Sigmoid colon (tissue), 7 donors: ENCODE results near the gene GCC2. TPM values are rescaled to one million over a fixed set of nuclear protein-coding genes. Genes with fewer than 3 reads are reported as not detected.
"Not testable (repeated sequence)": the region's sequence is repeated elsewhere in the genome, so short reads cannot be mapped to it uniquely, and the experiment has no call there.

Experiments used
- DNase-seq: peaks from one replicate; pipeline ENCODE4 v3.0.0-alpha.2; 2019
- H3K27ac ChIP-seq, 4 donors: fragments of 200-600 bp; sonication (generic); one replicate each; pipeline ENCODE4 v1.5.1; 2016 to 2019; ENCODE audit warnings: mild to moderate bottlenecking in 1 of 4
- H3K27me3 ChIP-seq, 3 donors: fragments of 200-600 bp; sonication (generic); one replicate each; pipeline ENCODE4 v1.5.1; 2019; ENCODE audit warnings: mild to moderate bottlenecking in 1 of 3
- H3K36me3 ChIP-seq, 4 donors: fragments of 200-600 bp; sonication (generic); one replicate each; pipeline ENCODE4 v1.5.1; 2016 to 2019
- H3K4me1 ChIP-seq, 4 donors: fragments of 200-600 bp; sonication (generic); one replicate each; pipeline ENCODE4 v1.5.1; 2017 to 2019
- H3K4me3 ChIP-seq, 4 donors: fragments of 200-600 bp; sonication (generic); one replicate each; pipeline ENCODE4 v1.5.1; 2017 to 2019; ENCODE audit warnings: mild to moderate bottlenecking in 2 of 4, moderate library complexity in 1 of 4
- H3K9me3 ChIP-seq, 4 donors: fragments of 200-600 bp in 3 of 4; sonication (generic) in 3 of 4; one replicate each; pipeline versions ENCODE4 v1.5.1 to v1.6.1; 2013 to 2019
- CTCF ChIP-seq, 4 experiments: fragments of 450-650 bp in 3 of 4; fragments of 200-600 bp in 1 of 4; IDR thresholded peaks; one replicate each; pipeline ENCODE4 v1.5.1; 2016 to 2019; ENCODE audit warnings: antibody characterized with exemption in 4 of 4, mild to moderate bottlenecking in 3 of 4, moderate library complexity in 2 of 4
- EP300 ChIP-seq, 4 donors: sonication (generic); formaldehyde crosslinking; IDR thresholded peaks; one replicate each; pipeline ENCODE4 v1.6.1; 2017; ENCODE audit warnings: antibody characterized with exemption in 4 of 4
- POLR2A ChIP-seq, 2 donors: fragments of 450-650 bp; IDR thresholded peaks; one replicate each; pipeline ENCODE4 v1.6.1; 2016; ENCODE audit warnings: antibody characterized with exemption in 2 of 2, mild to moderate bottlenecking in 2 of 2, moderate library complexity in 2 of 2
- POLR2AphosphoS5 ChIP-seq, 4 donors: sonication (generic); formaldehyde crosslinking; IDR thresholded peaks; one replicate each; pipeline ENCODE4 v1.6.1; 2017; ENCODE audit warnings: antibody characterized with exemption in 4 of 4
- WGBS, 2 donors: extraction: QIAGEN DNeasy Blood & Tissue Kit; methylation state at CpG; one replicate each; pipeline ENCODE4 v1.1.7; 2013; 5-methylcytosine and 5-hydroxymethylcytosine counted together
- intact Hi-C: fragments of 100-400 bp; cut with DNase I; formaldehyde crosslinking; loops from one replicate; pipeline ENCODE4 v1.15.1; 2023
- polyA plus RNA-seq, 3 donors: library from polyadenylated mRNA; stranded (reverse); fragments of 200-250 nt; gene quantifications; one replicate each; pipeline ENCODE4 v1.2.3, GENCODE V29; 2013
- total RNA-seq, 4 donors: library from RNA; depleted of rRNA; stranded (reverse); fragments of >200 nt; gene quantifications; one replicate each; pipeline ENCODE4 v1.1.0, GENCODE V29; 2016
- donor health status: healthy with polysubstance abuse.
- donor health status: Bipolar disorder and iron deficiency.
- donor health status: healthy.

Gene GCC2
- total and polyA plus RNA-seq, 7 donors: 18.0 to 47.1 (median 29.6) TPM

GRCh38 chr2:108449410-108450130, 564 bp downstream of the GCC2 start:
- H3K27ac ChIP-seq: peak overlapping the region; percentile 86 to 92 (median 90)
- H3K9me3 ChIP-seq: no peaks in the 10 kb centered on the region
- intact Hi-C loops: loop anchor here (2.0 to 5.0 kb wide), 2 partner anchors 88 to 135 kb away; no protein-coding TSS in a partner anchor
- 0 to 1% methylated on average over 20 of the region's 20 CpGs for WGBS, 2 donors
- H3K4me3 ChIP-seq: peak overlapping the region; percentile 70 to 95 (median 84)
- DNase-seq: no peak
- peaks cover 0 to 18% (median 14%) of the 10 kb centered on the region in 4 donors for H3K4me1 ChIP-seq
- no peaks in the 10 kb centered on the region for H3K27me3 ChIP-seq
- H3K36me3 ChIP-seq: peaks cover 0 to 32% (median 8%) of the 10 kb centered on the region in 4 donors
- TF ChIP-seq CTCF (IDR thresholded peaks at IDR 0.05) (no peak), POLR2AphosphoS5 (IDR thresholded peaks at IDR 0.05) (no peak), POLR2A (IDR thresholded peaks at IDR 0.05) (no peak), EP300 (IDR thresholded peaks at IDR 0.05) (no peak)

DNA sequence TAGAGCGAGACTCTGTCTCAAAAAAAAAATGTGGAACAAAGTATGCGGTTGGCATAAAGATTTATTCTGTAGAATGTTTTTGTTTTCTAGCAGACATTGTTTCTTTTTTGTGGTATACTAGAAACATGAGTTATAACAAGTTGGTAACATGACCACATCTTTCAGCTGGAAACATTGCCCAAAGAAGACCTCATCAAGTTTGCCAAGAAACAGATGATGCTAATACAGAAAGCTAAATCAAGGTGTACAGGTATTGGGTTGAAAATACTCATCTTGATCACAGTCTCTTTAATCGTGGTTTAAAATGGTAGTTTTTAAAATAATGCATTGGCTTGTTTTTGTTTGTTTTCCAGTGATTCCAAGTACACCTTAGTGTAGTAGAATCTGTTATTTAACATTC, 1.9 kb downstream of the GCC2 start:
- no peak for TF ChIP-seq POLR2A (IDR thresholded peaks at IDR 0.05)
- TF ChIP-seq EP300 (IDR thresholded peaks at IDR 0.05): no peak
- TF ChIP-seq CTCF (IDR thresholded peaks at IDR 0.05): no peak
- TF ChIP-seq POLR2AphosphoS5 (IDR thresholded peaks at IDR 0.05): no peak
- Histone ChIP-seq H3K4me1 (peaks cover 0 to 18% (median 14%) of the 10 kb centered on the region in 4 donors), H3K27me3 (no peaks in the 10 kb centered on the region), H3K9me3 (no peaks in the 10 kb centered on the region), H3K4me3 (no peak overlapping the region), H3K36me3 (peaks cover 0 to 45% (median 14%) of the 10 kb centered on the region in 4 donors), H3K27ac (no peak overlapping the region)
- WGBS, 2 donors: 81 to 86% methylated on average over 3 of the region's 3 CpGs
- intact Hi-C loops: no loop called here
- DNase-seq: no peak

DNA sequence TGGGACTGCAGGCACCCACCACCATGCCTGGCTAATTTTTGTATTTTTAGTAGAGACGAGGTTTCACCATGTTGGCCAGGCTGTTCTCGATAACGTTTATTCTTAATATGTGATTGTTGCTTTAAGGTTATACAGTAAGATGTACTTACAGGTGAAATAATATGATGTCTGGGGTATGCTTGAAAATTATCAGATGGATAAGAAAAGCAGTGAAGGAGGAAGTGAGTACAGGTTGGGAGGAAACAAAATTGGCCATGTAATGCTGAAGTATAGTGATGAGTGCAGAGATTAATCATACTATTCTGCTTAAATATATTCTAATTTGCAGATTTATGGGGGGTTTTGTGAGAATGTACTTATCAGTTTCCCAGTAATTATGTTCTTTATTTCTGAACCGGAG, 3.0 kb downstream of the GCC2 start:
- Histone ChIP-seq H3K36me3 (peaks cover 0 to 56% (median 16%) of the 10 kb centered on the region in 4 donors), H3K4me1 (peaks cover 0 to 18% (median 14%) of the 10 kb centered on the region in 4 donors), H3K27me3 (no peaks in the 10 kb centered on the region), H3K27ac (no peak overlapping the region), H3K9me3 (no peaks in the 10 kb centered on the region), H3K4me3 (no peak overlapping the region)
- intact Hi-C loops: no loop called here
- WGBS, 2 donors: 85 to 95% methylated on average over 4 of the region's 4 CpGs
- no peak for TF ChIP-seq POLR2A (IDR thresholded peaks at IDR 0.05)
- no peak for TF ChIP-seq EP300 (IDR thresholded peaks at IDR 0.05)
- TF ChIP-seq POLR2AphosphoS5 (IDR thresholded peaks at IDR 0.05): no peak
- TF ChIP-seq CTCF (IDR thresholded peaks at IDR 0.05): no peak
- no peak for DNase-seq

DNA sequence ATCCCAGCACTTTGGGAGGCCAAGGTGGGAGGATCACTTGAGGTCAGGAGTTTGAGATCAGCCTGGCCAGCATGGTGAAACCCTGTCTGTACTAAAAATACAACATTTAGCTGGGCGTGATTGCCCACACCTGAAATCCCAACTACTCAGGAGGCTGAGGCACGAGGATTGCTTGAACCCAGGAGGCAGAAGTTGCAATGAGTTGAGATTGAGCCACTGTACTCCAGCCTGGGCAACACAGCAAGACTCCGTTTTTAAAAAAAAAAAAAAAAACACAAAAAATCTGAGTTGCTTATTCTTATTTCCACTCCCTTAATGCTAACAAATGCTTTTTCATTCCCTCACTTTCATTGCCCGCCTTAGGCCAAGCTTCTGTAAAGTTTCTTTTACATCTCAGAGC, 4.5 kb downstream of the GCC2 start:
- Histone ChIP-seq H3K4me1 (peaks cover 0 to 12% (median 9%) of the 10 kb centered on the region in 4 donors), H3K36me3 (peaks cover 0 to 70% (median 16%) of the 10 kb centered on the region in 4 donors)
- H3K27ac ChIP-seq, H3K27me3 ChIP-seq, H3K9me3 ChIP-seq, intact Hi-C loops, H3K4me3 ChIP-seq, DNase-seq: not testable (repeated sequence)
- WGBS, 2 donors: 93 to 97% methylated on average over 4 of the region's 4 CpGs

GRCh38 chr2:108454440-108454839, 5.4 kb downstream of the GCC2 start:
- Histone ChIP-seq H3K36me3 (peaks cover 0 to 71% (median 16%) of the 10 kb centered on the region in 4 donors), H3K4me1 (peaks cover 0 to 11% (median 9%) of the 10 kb centered on the region in 4 donors), H3K27ac (no peak overlapping the region), H3K27me3 (no peaks in the 10 kb centered on the region), H3K4me3 (no peak overlapping the region), H3K9me3 (no peaks in the 10 kb centered on the region)
- no peak for TF ChIP-seq POLR2AphosphoS5 (IDR thresholded peaks at IDR 0.05)
- TF ChIP-seq EP300 (IDR thresholded peaks at IDR 0.05): no peak
- no peak for DNase-seq
- intact Hi-C loops: no loop called here
- WGBS, 2 donors: 95 to 96% methylated on average over 2 of the region's 2 CpGs
